Caco-2 (cell line): Measurements from ENCODE around the gene PSMD13. TPM values are rescaled to one million over a fixed set of nuclear protein-coding genes. Genes with fewer than 3 reads are reported as not detected.

Experiments used
- BruUV-seq: library from RNA; stranded (reverse); fragments of 400-500 nt; replicated peaks from 2 replicates; lab custom pipeline; 2021; lab: Mats Ljungman, UMichigan
- CTCF ChIA-PET: fragments of 300-600 bp; sonication (Branson Sonifier 250); formaldehyde crosslinking; loops from one replicate; lab custom pipeline; 2022; ENCODE audit warnings: antibody characterized with exemption; lab: Charles Lee
- POLR2A ChIA-PET: fragments of 300-600 bp; sonication (Branson Sonifier 250); formaldehyde crosslinking; loops from one replicate; lab custom pipeline; 2022; ENCODE audit warnings: antibody characterized with exemption; lab: Charles Lee
- DNase-seq, 2 experiments: peaks; one replicate each; pipeline versions ENCODE4 v3.0.0 to v3.0.0-alpha.2; 2020 to 2022
- H3K27me3 ChIP-seq: replicated peaks from 2 replicates; pipeline ENCODE4 v1.6.0; 2011; ENCODE audit warnings: low read length; ENCODE audit not compliant: control insufficient read depth, insufficient read depth
- H3K36me3 ChIP-seq: 2 replicates; pipeline ENCODE4 v1.5.1; 2011; ENCODE audit warnings: low read length; ENCODE audit not compliant: control insufficient read depth, insufficient read depth
- H3K4me1 ChIP-seq: fragments of 250-450 bp; sonication (Bioruptor Pico); 2 replicates; pipeline ENCODE4 v1.5.1; 2020; ENCODE audit warnings: mild to moderate bottlenecking
- H3K4me3 ChIP-seq: 2 replicates; pipeline ENCODE4 v1.5.1; 2011; ENCODE audit warnings: low read depth, mild to moderate bottlenecking, control low read depth, low read length
- H3K9me3 ChIP-seq: fragments of 250-450 bp; sonication (Bioruptor Pico); 2 replicates; pipeline ENCODE4 v1.5.1; 2020; ENCODE audit warnings: mild to moderate bottlenecking, moderate library complexity
- H3K27ac Mint-ChIP-seq: one replicate; pipeline ENCODE4 v1.8.0; 2022; ENCODE audit warnings: mixed read lengths; ENCODE audit not compliant: unreplicated experiment
- H3K27me3 Mint-ChIP-seq: one replicate; pipeline ENCODE4 v1.8.0; 2022; ENCODE audit warnings: mixed read lengths; ENCODE audit not compliant: insufficient read depth, unreplicated experiment
- H3K36me3 Mint-ChIP-seq: one replicate; pipeline ENCODE4 v1.8.0; 2022; ENCODE audit warnings: mild to moderate bottlenecking, mixed read lengths; ENCODE audit not compliant: insufficient read depth, unreplicated experiment
- H3K4me1 Mint-ChIP-seq: one replicate; pipeline ENCODE4 v1.8.0; 2022; ENCODE audit warnings: low read depth, mixed read lengths; ENCODE audit not compliant: unreplicated experiment
- H3K4me3 Mint-ChIP-seq: one replicate; pipeline ENCODE4 v1.8.0; 2022; ENCODE audit warnings: mild to moderate bottlenecking, moderate library complexity, mixed read lengths; ENCODE audit not compliant: unreplicated experiment
- H3K9me3 Mint-ChIP-seq: one replicate; pipeline ENCODE4 v1.8.0; 2022; ENCODE audit warnings: mixed read lengths; ENCODE audit not compliant: unreplicated experiment
- intact Hi-C: fragments of 100-400 bp; cut with micrococcal nuclease; formaldehyde crosslinking; loops from one replicate; pipeline ENCODE4 v1.10.0; 2022; ENCODE audit not compliant: unreplicated experiment
- total RNA-seq: library from RNA; stranded (reverse); gene quantifications from 2 replicates; pipeline ENCODE4 v1.2.3, GENCODE V29; 2022
- TF ChIP-seq, protein P1 (sequence below), 2 experiments: fragments of 200-600 bp in 1 of 2; IDR thresholded peaks; 1 replicate in 1 of 2; 2 replicates in 1 of 2; pipeline versions ENCODE4 v1.5.1 to v1.8.0; 2011 to 2022; ENCODE audit warnings: antibody characterized with exemption in 1 of 2, control low read depth in 1 of 2, inconsistent platforms in 1 of 2, low read depth in 1 of 2, low read length in 1 of 2, mild to moderate bottlenecking in 1 of 2, moderate library complexity in 1 of 2; ENCODE audit not compliant: insufficient read depth in 1 of 2, severe bottlenecking in 1 of 2, unreplicated experiment in 1 of 2

The PSMD13 gene
- total RNA-seq, 1 experiment from 2014 or later = 172 TPM

DNA sequence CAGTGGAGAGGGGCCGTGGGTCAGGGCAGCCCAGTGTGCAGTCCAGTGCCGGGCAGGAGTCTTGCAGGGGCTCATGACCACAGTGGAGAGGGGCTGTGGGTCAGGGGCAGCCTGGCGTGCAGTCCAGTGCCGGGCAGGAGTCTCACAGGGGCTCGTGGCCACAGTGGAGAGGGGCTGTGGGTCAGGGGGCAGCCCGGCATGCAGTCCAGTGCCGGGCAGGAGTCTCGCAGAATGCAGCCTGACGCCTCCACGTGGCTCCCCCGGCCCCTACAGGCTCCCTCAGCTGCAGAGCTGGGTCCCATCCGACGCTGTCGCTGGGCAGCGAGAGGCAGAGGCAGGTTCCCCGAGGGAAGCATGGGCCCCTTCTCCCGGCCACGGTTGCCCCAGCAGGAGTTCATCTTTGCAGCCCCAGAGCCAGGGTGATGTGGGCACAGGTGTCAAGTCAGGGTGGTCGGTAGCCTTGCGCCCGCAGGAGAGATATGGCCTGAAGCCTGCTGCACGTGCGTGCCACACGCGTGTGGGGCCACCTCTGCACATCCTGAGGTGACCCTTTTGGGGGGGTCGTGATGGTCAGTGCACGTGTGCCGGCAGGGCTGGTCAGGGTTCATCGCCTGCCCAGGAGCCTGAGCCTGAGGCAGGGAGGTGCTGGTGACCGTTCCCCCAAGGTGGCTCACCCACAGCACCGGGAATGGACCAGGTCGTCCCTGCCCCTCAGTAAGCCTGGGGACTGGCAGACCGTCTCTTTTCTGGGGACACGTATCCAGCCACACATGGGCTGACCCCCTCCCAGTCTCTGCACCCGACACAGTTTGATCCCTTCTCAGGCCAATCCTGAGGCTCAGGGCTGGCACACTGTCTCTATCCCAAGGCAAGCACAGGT is 59.6 kb downstream of the PSMD13 start:
- no peak for DNase-seq
- H3K9me3 ChIP-seq = no peaks in the 10 kb centered on the region
- H3K4me3 Mint-ChIP-seq = no peak overlapping the region
- H3K27me3 Mint-ChIP-seq = no peaks in the 10 kb centered on the region
- intact Hi-C loops = no loop called here
- peaks cover 27% of the 10 kb centered on the region for H3K36me3 Mint-ChIP-seq
- peaks cover 14% of the 10 kb centered on the region for H3K4me1 Mint-ChIP-seq
- no peak overlapping the region for H3K4me3 ChIP-seq
- H3K36me3 ChIP-seq = no peaks in the 10 kb centered on the region
- ChIA-PET POLR2A (no interaction called here), CTCF (no interaction called here)
- no peaks in the 10 kb centered on the region for H3K9me3 Mint-ChIP-seq
- peaks cover 22% of the 10 kb centered on the region for H3K4me1 ChIP-seq
- H3K27ac Mint-ChIP-seq = no peak overlapping the region
- no TSS peak for BruUV-seq
- TF ChIP-seq, protein P1, sequence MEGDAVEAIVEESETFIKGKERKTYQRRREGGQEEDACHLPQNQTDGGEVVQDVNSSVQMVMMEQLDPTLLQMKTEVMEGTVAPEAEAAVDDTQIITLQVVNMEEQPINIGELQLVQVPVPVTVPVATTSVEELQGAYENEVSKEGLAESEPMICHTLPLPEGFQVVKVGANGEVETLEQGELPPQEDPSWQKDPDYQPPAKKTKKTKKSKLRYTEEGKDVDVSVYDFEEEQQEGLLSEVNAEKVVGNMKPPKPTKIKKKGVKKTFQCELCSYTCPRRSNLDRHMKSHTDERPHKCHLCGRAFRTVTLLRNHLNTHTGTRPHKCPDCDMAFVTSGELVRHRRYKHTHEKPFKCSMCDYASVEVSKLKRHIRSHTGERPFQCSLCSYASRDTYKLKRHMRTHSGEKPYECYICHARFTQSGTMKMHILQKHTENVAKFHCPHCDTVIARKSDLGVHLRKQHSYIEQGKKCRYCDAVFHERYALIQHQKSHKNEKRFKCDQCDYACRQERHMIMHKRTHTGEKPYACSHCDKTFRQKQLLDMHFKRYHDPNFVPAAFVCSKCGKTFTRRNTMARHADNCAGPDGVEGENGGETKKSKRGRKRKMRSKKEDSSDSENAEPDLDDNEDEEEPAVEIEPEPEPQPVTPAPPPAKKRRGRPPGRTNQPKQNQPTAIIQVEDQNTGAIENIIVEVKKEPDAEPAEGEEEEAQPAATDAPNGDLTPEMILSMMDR (IDR thresholded peaks at IDR 0.05; ENCODE audit: insufficient read depth in 1 of 2, low read depth in 1 of 2, low read length in 1 of 2, severe bottlenecking in 1 of 2, unreplicated experiment in 1 of 2) = no peak
- no peaks in the 10 kb centered on the region for H3K27me3 ChIP-seq

DNA sequence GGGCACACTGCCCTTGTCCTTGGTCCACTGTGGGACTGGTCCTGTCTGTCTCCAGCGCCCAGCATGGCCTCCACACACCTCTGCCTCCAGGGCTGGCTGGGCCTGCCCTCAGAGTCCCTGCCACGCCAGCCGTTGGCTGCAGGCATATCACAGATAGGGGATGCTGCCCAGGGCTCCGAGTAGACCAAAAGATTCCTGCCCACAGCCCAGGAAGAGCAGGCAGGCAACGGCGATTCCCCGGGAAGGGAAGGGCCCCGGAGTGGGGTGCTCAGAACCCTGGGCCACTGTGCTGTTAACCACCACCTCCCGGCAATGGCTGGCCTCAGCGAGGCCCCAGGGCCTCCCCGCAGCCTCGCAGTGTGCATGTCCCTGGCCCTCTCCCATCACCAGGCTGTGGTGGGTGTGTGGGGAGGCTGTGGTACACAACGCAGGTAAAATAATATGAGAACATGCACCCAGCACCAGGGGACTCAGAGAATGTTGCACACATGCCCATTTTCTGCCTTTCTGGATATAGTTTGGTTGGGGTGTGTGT is 60.3 kb downstream of the PSMD13 start:
- H3K27ac Mint-ChIP-seq = peak overlapping the region; percentile 5

More for the DNA sequence above, 60.3 kb downstream of the PSMD13 start:
- Mint-ChIP-seq H3K36me3 (peaks cover 25% of the 10 kb centered on the region), H3K4me3 (no peak overlapping the region), H3K4me1 (peaks cover 16% of the 10 kb centered on the region), H3K27me3 (no peaks in the 10 kb centered on the region), H3K9me3 (no peaks in the 10 kb centered on the region)
- TF ChIP-seq, protein P1 (IDR thresholded peaks at IDR 0.05; ENCODE audit: insufficient read depth in 1 of 2, low read depth in 1 of 2, low read length in 1 of 2, severe bottlenecking in 1 of 2, unreplicated experiment in 1 of 2) = no peak
- no TSS peak for BruUV-seq
- Histone ChIP-seq H3K4me1 (peaks cover 22% of the 10 kb centered on the region), H3K36me3 (no peaks in the 10 kb centered on the region), H3K27me3 (no peaks in the 10 kb centered on the region), H3K4me3 (no peak overlapping the region), H3K9me3 (no peaks in the 10 kb centered on the region)
- POLR2A ChIA-PET = no interaction called here
- peak in 1 of 2 experiments; percentile 32 for DNase-seq
- CTCF ChIA-PET = no interaction called here
- intact Hi-C loops = no loop called here
